HG03097 (cell line): ENCODE results near the gene LAMC2.

Experiments
- ATAC-seq: cut with Tn5 transposase; IDR thresholded peaks from one replicate; pipeline ENCODE4 v1.9.1; 2021; ENCODE audit not compliant: unreplicated experiment, low FRiP score

Gene LAMC2

DNA sequence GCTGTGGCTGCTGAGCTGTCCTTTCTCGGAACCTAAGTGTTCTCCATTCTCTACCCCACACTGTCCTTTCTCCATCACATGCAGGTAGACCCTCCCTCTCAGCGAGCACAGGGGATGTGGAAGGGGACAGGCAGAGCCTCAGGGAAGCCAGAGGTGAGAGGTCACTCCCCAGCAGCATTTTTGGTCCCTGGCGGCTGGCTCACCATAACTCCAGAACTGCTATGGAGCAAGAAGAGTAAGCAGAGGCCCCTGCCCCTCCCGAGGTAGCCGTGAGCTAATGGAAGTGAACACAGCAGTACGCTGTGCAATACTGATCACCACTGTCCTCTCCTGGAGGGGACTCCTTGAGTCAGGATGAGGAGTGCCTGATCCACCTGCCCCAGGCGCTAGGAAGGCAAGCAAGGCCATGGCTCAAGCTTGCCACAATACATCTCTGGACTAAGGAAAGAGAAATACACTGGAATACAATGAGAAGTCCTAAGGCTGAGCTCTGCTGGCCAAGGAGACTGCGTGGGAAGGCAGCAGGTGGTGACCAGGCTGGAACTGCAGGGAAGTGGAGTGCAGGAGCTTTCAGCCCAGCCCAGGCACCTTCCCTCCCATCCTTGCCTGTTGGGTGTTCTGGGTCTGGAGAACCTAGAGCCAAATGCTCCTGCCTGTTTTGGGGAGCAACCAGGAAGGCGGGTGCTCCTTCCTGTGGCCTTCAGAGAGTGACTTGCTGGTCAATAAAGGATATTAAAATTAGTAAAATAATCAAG is 96.2 kb downstream of the LAMC2 start:
- no peak for ATAC-seq

DNA sequence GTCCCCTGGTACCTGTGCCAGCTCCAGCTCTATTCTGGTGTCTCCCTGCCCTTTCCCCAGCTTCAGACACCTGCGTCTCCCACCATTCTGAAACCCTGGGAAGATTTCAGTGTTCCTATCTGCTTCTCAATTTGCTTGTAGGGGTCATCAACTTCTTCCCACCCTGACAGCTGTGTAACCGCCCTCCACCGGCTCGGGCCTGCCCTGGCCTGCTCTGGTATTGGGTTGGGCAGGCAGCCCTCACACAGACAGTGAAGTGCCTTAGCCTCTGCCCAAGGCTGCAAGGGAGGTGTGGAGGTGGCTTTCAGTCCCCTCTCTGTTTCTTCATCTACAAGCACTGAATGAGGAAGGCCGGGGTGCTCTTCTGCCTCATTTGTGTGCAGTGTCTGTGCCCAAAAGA is 97.2 kb downstream of the LAMC2 start:
- ATAC-seq, result no peak

DNA sequence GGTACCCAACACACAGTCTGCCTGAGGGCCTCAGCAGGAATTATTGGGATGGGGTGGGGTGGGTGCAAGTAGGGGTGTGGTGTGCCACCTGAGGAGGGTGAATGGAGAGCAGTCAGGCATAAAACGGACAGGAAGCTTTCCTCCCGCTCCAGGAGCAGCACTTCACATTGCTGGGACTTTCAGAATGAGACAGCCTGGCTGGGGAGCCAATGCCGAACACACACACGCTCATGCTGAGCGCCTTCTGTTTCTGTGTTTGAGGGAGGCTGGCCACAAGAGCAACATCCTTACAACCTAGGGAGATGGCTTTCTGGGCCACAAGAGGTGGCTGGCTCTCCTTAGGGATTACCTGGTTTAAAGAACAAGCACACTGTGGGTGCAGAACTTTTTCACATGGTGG is 98.0 kb downstream of the LAMC2 start:
- no peak for ATAC-seq

DNA sequence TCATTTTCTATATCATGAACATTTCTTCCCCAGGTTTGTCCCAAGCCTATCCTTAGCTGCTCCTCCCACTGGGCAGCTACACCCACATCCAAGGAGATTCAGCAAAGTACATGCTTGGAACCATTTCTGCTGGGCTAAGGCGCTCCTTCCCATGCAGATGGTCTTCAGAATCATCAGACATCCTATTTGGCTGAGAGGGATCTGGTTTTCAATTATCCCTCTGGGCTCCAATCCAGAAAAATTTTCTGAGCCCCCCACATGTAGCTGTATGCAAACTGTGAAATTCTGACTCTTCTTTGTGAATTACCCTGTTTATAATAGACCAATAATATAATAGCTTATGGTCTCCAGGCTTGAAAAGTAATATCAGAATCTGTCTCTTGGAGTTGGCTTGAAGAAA is 99.2 kb downstream of the LAMC2 start:
- no peak for ATAC-seq

DNA sequence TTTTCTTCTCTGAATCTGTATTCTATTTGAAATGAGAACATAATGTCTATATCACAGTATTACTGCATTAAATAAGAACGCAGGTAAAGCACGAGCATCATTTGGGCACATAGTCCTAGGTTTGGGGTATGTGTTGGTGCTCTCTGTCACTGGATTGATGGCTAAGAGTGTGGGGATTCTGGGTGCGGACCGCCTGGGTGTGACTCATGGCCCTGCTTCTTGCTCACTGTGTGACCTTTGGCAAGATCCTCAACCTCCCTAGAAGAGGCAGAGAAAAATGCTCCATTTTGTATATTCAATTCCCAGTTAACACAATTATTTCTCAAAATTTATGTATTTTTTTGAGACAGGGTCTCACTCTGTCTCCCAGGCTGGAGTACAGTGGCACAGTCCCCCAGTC is 99.7 kb downstream of the LAMC2 start:
- ATAC-seq, result no peak

DNA sequence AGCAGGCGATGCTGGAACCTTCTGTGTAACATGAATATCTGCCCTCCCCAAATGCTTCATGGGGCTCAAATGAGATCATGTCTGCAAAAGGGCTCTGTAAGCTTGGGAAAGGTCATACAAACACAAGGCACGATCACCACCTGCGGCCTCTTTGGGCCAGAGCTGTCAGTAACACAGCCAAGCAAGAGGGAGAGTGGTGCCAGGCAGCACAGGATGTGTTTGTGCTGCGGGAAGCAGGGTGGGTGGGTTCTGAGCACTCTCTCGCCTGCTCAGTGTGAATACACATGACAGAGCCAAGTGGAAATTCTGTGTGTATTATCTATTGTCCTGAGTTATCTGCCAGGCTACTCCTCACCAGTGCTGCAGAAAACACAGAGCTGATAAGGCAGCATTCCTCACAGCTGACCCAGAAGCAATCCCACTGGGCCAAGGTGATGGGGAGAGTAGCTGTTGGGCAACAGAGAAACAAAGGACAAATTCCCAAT is 101.2 kb downstream of the LAMC2 start:
- ATAC-seq, result no peak

DNA sequence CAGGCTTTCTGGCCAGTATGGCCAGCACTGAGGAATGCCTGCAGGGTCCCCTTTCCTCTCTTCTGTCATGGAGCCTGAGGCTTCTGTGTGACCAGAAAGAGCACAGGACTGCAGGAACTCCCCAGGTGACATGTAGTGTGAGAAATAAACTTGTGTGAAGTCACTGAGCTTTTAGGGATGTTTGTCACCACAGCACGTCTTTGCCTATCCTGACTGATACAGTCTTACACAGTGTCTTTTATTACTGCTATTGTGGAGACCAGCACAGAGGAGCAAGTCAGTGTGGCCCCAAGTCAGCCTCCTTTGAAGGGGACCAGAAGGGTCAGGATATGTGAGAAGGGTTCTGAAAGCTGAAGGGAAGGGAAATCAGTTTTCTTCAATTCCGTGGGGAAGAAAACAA is 102.5 kb downstream of the LAMC2 start:
- ATAC-seq, result no peak

DNA sequence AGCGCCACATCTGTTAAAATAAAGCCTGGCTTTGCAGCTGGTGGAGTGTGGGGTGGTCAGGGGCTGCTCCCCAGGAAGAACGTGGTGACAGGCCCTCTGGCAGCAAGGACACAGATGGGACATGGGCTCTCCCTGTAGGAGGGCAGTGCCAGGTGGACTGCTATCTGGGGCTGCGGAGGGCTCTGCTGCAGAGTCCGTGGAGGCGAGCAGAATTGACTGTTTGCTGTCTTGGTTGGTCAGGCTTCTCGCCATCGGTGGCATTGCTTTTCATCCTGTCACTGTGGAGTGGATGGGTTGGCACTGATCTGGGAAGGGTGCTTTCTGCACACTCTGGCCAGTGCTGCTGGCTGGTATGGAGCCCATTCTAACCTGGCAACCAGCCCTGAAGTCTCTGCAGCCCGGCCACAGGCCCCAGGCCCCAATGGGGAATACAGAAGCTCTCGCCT is 103.0 kb downstream of the LAMC2 start:
- ATAC-seq, result no peak

DNA sequence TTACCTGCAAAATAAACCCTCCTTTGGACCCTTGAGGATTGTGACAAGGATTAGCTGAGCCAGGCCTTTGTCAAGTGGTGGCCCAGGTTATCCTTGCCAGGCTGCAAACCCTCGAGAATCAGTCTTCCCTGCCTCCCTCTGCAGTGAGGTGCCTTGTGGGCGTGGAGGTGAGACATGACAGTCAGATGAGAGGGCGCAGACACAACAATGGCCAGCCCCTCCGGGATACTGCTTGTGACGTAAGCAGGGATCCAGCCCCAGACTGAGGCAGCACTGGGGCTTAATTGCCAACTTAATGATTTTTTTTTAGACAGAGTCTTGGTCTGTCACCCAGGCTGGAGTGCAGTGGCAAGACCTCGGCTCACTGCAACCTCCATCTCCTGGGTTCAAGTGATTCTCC is 104.6 kb downstream of the LAMC2 start:
- no peak for ATAC-seq

DNA sequence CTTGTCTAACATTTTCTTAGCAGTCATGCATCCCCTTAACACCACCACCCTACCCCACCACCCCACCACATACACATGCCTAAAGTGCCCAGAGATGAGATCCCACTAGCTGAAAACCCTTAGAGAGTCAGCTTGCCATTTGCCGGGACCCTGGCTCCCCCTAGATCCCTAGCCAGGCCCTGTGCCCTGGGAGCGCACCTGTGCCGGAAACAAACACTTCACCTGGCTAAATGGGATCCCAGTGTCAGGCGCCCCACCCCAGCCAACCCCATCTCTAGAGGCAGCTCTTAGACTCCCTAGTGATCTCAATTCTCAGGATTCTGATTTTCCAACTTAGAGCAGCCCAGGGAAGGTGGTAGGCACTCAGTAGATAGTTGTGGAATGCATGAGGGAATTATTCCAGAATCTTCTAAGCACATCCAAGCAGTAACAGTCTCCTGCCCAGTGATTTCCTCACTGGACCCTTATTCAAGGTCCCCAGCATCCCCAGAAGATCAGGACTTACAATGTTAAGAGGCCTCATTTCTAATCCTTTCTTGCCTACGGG is 105.2 kb downstream of the LAMC2 start:
- no peak for ATAC-seq

DNA sequence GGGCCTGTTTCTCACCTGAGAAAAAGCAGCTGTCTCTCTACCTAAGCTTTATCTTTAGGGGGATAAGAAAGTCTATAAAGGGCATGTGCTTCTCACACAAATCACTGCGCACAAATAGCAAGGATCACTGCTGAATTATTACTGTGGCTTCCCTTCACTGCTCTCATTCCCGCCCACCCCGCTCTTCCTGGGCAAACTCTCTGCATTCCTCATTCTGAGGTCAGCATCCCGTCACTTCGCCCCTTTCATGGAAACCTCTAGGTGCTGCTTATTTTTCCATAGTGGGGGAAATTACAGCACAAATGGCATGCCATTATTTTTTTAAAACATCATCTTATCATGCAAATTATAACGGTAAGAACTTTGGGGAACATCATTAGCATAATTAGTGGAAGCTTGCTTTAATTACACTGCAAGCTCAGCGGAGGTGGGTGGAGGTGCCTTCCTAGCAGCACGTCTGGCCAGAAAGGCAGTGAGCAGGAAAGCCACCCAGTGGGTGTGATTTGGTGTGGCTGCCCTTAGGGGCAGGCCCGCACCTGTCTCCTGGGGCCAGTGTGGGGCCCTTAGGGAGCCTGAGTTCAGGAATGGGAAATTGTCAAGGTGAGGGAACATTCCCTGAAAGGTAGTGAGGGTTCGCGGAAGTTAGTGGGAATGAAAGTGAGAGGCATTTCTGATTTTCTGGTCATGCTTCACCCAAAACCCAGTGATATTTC is 105.9 kb downstream of the LAMC2 start:
- no peak for ATAC-seq

DNA sequence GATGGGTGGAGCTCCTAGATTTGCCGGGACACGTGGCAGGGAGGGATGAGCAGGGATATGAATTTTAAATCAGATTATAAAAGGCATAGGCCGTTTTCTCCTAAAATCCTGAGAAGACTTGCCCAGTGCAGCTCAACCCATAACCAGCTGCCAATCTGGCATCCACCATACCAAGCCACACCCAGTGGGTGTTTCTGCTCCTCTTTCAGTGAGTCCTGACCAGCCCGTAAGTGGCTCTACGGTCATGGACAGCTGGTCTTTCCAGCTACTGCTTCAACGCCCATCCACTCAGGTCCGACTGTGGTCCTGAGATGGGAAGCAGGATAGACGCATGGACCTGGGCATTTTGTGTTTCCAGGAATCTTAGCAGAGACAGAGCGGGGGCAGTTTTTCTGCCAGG is 107.2 kb downstream of the LAMC2 start:
- ATAC-seq, result no peak

DNA sequence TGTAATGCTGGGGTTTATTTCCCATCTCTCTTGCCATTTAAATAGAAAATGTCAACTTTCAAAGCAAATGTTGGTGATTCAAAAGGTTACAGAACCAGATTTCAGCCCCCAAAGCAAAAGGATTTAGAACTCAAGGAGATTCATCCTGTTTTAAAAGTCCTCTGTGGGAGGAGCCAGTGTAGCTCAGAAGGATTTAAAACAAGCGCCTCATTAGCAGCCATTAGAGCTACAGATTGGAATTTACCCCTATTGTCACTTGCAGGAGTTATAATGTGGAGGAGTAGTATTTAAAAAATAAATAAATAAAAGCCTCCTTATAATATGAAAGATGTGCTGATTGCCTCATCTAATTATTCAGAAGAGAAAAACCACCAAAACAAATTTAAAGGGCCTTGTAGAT is 107.8 kb downstream of the LAMC2 start:
- no peak for ATAC-seq
